VCaP (cell line): ENCODE data around the gene SIAH3.

Source experiments
- H3K27ac ChIP-seq: fragments of 450-650 bp; 2 replicates; pipeline ENCODE4 v1.5.1; 2017
- CTCF ChIP-seq: fragments of 450-650 bp; conservative IDR thresholded peaks from 2 replicates; pipeline ENCODE4 v1.5.1; 2017; ENCODE audit warnings: mild to moderate bottlenecking, moderate library complexity

The SIAH3 gene

GRCh38 chr13:45748941-45749759, 102.4 kb downstream of the SIAH3 start:
- H3K27ac ChIP-seq, result no peak overlapping the region
- no peak for TF ChIP-seq CTCF

GRCh38 chr13:45747071-45747470, 104.5 kb downstream of the SIAH3 start:
- no peak overlapping the region for H3K27ac ChIP-seq
- TF ChIP-seq CTCF, result no peak

- TF ChIP-seq CTCF, result no peak
- no peak overlapping the region for H3K27ac ChIP-seq
Observed at GRCh38 chr13:45744979-45745378, 106.6 kb downstream of the SIAH3 start.

- no peak for TF ChIP-seq CTCF
- H3K27ac ChIP-seq, result no peak overlapping the region
Observed at GRCh38 chr13:45742985-45743384, 108.6 kb downstream of the SIAH3 start.

GRCh38 chr13:45737571-45738017, 114.0 kb downstream of the SIAH3 start:
- no peak overlapping the region for H3K27ac ChIP-seq
- TF ChIP-seq CTCF, result no peak

GRCh38 chr13:45733361-45733760, 118.2 kb downstream of the SIAH3 start:
- no peak overlapping the region for H3K27ac ChIP-seq
- no peak for TF ChIP-seq CTCF

GRCh38 chr13:45732916-45733315, 118.6 kb downstream of the SIAH3 start:
- no peak overlapping the region for H3K27ac ChIP-seq
- no peak for TF ChIP-seq CTCF
